Activated T-cell treated with anti-CD3 and anti-CD28 coated beads, Interleukin-2, amount 50 U/mL, for 72 hours (primary cell): Measurements from ENCODE around the gene HTATSF1. TPM values are rescaled to one million over a fixed set of nuclear protein-coding genes. Genes with fewer than 3 reads are reported as not detected.

Source experiments
- total RNA-seq, 2 donors: library from RNA; stranded (reverse); gene quantifications; one replicate each; pipeline ENCODE4 v1.2.3, GENCODE V29; 2022

Gene HTATSF1
- total RNA-seq, 2 donors from 2014 or later, result 37.2 to 39.2 TPM

Other genes starting within 250 kb of the HTATSF1 start
- gene MAP7D3, start 246.2 kb upstream of the HTATSF1 start, total RNA-seq, result 10 to 100 TPM; 11.3 to 11.8 TPM
- gene ADGRG4, start 196.6 kb upstream of the HTATSF1 start, total RNA-seq, result not detected
- not detected for gene BRS3, start 9.6 kb upstream of the HTATSF1 start, total RNA-seq
- gene VGLL1, start 34.6 kb downstream of the HTATSF1 start, total RNA-seq, result not detected
- 10 to 100 TPM; 26.5 to 36.1 TPM for gene CD40LG, start 150.6 kb downstream of the HTATSF1 start, total RNA-seq